OCI-LY3 (cell line): ENCODE measurements around the gene CUTC.

Source experiments
- H2AFZ ChIP-seq: fragments of 200-600, 300-600 bp; shearing (Covaris generic); 2 replicates; pipeline ENCODE4 v1.6.0; 2014; ENCODE audit warnings: antibody characterized with exemption, low read depth, low read length
- H3K27ac ChIP-seq: fragments of 200-600, 300-600 bp; sonication (generic); 2 replicates; pipeline ENCODE4 v1.5.1; 2014; ENCODE audit warnings: mild to moderate bottlenecking, low read length, moderate library complexity, mixed read lengths
- H3K27me3 ChIP-seq: fragments of 200-600, 300-600 bp; sonication (generic); 2 replicates; pipeline ENCODE4 v1.6.1; 2014; ENCODE audit warnings: low read depth, low read length, mixed read lengths
- H3K36me3 ChIP-seq: fragments of 200-600, 300-600 bp; sonication (generic); replicated peaks from 2 replicates; pipeline ENCODE3; 2014; ENCODE audit warnings: low read depth, low read length, mixed read lengths
- H3K4me1 ChIP-seq: fragments of 300-600, 200-600 bp; sonication (generic); 2 replicates; pipeline ENCODE4 v1.6.1; 2014; ENCODE audit warnings: low read length, mixed read lengths
- H3K4me2 ChIP-seq: fragments of 200-600, 300-600 bp; sonication (generic); 2 replicates; pipeline ENCODE4 v1.6.1; 2014; ENCODE audit warnings: low read length, mixed read lengths
- H3K4me3 ChIP-seq: fragments of 300-600, 200-600 bp; sonication (generic); 2 replicates; pipeline ENCODE4 v1.5.1; 2014; ENCODE audit warnings: antibody characterized with exemption, mild to moderate bottlenecking, low read length, moderate library complexity
- H3K79me2 ChIP-seq: fragments of 300-600, 200-600 bp; shearing (Covaris generic); 2 replicates; pipeline ENCODE4 v1.6.1; 2014; ENCODE audit warnings: mild to moderate bottlenecking, low read length, mixed read lengths
- H3K9ac ChIP-seq: fragments of 300-600, 200-600 bp; shearing (Covaris generic); 2 replicates; pipeline ENCODE4 v1.6.0; 2014; ENCODE audit warnings: mild to moderate bottlenecking, low read length, moderate library complexity
- H3K9me3 ChIP-seq: fragments of 200-600, 300-600 bp; shearing (Covaris generic); 2 replicates; pipeline ENCODE4 v1.6.1; 2014; ENCODE audit warnings: low read length, mixed read lengths; ENCODE audit not compliant: insufficient read depth
- H4K20me1 ChIP-seq: fragments of 200-600, 300-600 bp; sonication (generic); 2 replicates; pipeline ENCODE4 v1.6.1; 2016; ENCODE audit warnings: low read length, mixed read lengths; ENCODE audit not compliant: insufficient read depth
- CTCF ChIP-seq: fragments of 200-600, 300-600 bp; sonication (generic); IDR thresholded peaks from 2 replicates; pipeline ENCODE4 v1.5.1; 2014; ENCODE audit warnings: antibody characterized with exemption, low read length, low read depth
- EZH2phosphoT487 ChIP-seq: fragments of 200-600 bp; shearing (Covaris generic); IDR thresholded peaks from 2 replicates; pipeline ENCODE4 v1.6.1; 2018; ENCODE audit warnings: antibody characterized with exemption, mixed run types, low read depth

The CUTC gene

GRCh38 chr10:99779335-99779734 is 47.3 kb downstream of the CUTC start:
- Histone ChIP-seq H4K20me1 (no peaks in the 10 kb centered on the region), H3K4me2 (no peak overlapping the region), H3K79me2 (no peaks in the 10 kb centered on the region), H3K4me3 (no peak overlapping the region), H3K36me3 (no peaks in the 10 kb centered on the region), H2AFZ (no peak overlapping the region), H3K9me3 (no peaks in the 10 kb centered on the region), H3K27me3 (no peaks in the 10 kb centered on the region), H3K4me1 (peaks cover 13% of the 10 kb centered on the region), H3K9ac (no peak overlapping the region), H3K27ac (no peak overlapping the region)
- no peak for TF ChIP-seq CTCF
- no peak for TF ChIP-seq EZH2phosphoT487

GRCh38 chr10:99781734-99782429 is 49.8 kb downstream of the CUTC start:
- no peak overlapping the region for H2AFZ ChIP-seq
- H3K4me1 ChIP-seq = peaks cover 11% of the 10 kb centered on the region

GRCh38 chr10:99782447-99783286 is 50.6 kb downstream of the CUTC start, which contains the start of gene ABCC2:
Gene ABCC2, plus strand, starts transcription at chr10:99782640. Its CDS starts 205 bp downstream, at chr10:99782845.
- Histone ChIP-seq H2AFZ (no peak within 1 kb of the TSS), H3K9me3 (no peaks in the 10 kb centered on the region), H3K27ac (no peak within 1 kb of the TSS), H4K20me1 (no peaks in the 10 kb centered on the region), H3K4me1 (peaks cover 3% of the 10 kb centered on the region), H3K9ac (no peak within 1 kb of the TSS), H3K36me3 (no peaks in the 10 kb centered on the region), H3K79me2 (no peaks in the 10 kb centered on the region), H3K4me2 (no peak within 1 kb of the TSS), H3K4me3 (no peak within 1 kb of the TSS), H3K27me3 (no peaks in the 10 kb centered on the region)
- TF ChIP-seq EZH2phosphoT487 (no peak), CTCF (no peak)

More at GRCh38 chr10:99781734-99782429, 49.8 kb downstream of the CUTC start:
- Histone ChIP-seq H3K36me3 (no peaks in the 10 kb centered on the region), H3K9me3 (no peaks in the 10 kb centered on the region), H3K4me3 (no peak overlapping the region), H3K4me2 (no peak overlapping the region), H3K27ac (no peak overlapping the region), H3K9ac (no peak overlapping the region), H3K27me3 (no peaks in the 10 kb centered on the region), H3K79me2 (no peaks in the 10 kb centered on the region), H4K20me1 (no peaks in the 10 kb centered on the region)
- TF ChIP-seq CTCF = no peak
- no peak for TF ChIP-seq EZH2phosphoT487

- Histone ChIP-seq H3K27ac (no peak overlapping the region), H4K20me1 (no peaks in the 10 kb centered on the region), H3K36me3 (no peaks in the 10 kb centered on the region), H3K79me2 (no peaks in the 10 kb centered on the region), H3K9me3 (no peaks in the 10 kb centered on the region), H3K9ac (no peak overlapping the region), H2AFZ (no peak overlapping the region), H3K27me3 (no peaks in the 10 kb centered on the region), H3K4me3 (no peak overlapping the region), H3K4me2 (no peak overlapping the region), H3K4me1 (no peaks in the 10 kb centered on the region)
- no peak for TF ChIP-seq CTCF
- TF ChIP-seq EZH2phosphoT487 = no peak
These were observed 52.1 kb downstream of the CUTC start for GRCh38 chr10:99784016-99784726.
